Body of pancreas (tissue), 4 donors: ENCODE results near the gene LTA.

ENCODE experiments used
- POLR2A ChIP-seq, 3 donors: fragments of 450-650 bp; IDR thresholded peaks; one replicate each; pipeline ENCODE4 v1.6.1; 2016; ENCODE audit warnings: antibody characterized with exemption in 3 of 3, mild to moderate bottlenecking in 2 of 3
- TF ChIP-seq, protein P1 (sequence below), 7 experiments: fragments of 450-650 bp in 4 of 7; fragments of 200-600 bp in 3 of 7; sonication (generic) in 3 of 7; IDR thresholded peaks; one replicate each; pipeline ENCODE4 v1.5.1; 2016 to 2019; ENCODE audit warnings: antibody characterized with exemption in 7 of 7

GRCh38 chr6:31538805-31539400 is 33.2 kb upstream of the LTA start:
- TF ChIP-seq, protein P1, sequence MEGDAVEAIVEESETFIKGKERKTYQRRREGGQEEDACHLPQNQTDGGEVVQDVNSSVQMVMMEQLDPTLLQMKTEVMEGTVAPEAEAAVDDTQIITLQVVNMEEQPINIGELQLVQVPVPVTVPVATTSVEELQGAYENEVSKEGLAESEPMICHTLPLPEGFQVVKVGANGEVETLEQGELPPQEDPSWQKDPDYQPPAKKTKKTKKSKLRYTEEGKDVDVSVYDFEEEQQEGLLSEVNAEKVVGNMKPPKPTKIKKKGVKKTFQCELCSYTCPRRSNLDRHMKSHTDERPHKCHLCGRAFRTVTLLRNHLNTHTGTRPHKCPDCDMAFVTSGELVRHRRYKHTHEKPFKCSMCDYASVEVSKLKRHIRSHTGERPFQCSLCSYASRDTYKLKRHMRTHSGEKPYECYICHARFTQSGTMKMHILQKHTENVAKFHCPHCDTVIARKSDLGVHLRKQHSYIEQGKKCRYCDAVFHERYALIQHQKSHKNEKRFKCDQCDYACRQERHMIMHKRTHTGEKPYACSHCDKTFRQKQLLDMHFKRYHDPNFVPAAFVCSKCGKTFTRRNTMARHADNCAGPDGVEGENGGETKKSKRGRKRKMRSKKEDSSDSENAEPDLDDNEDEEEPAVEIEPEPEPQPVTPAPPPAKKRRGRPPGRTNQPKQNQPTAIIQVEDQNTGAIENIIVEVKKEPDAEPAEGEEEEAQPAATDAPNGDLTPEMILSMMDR (IDR thresholded peaks at IDR 0.05), result no peak
- no peak for TF ChIP-seq POLR2A (IDR thresholded peaks at IDR 0.05)
